DND-41 (cell line): ENCODE measurements around the gene TAF5L.
A peak's percentile ranks its signal among the peaks of the same experiment; 100 is the strongest.

Experiments used
- ATAC-seq: fragments of 200-7000 bp; cut with Tn5 transposase; 3 replicates; pipeline ENCODE4 v1.9.1; 2021; ENCODE audit warnings: low read depth; ENCODE audit not compliant: insufficient read depth
- DNase-seq: peaks from one replicate; pipeline ENCODE4 v3.0.0-alpha.2; 2020
- H2AFZ ChIP-seq: 2 replicates; pipeline ENCODE4 v1.6.0; 2012; ENCODE audit warnings: low read depth, low read length
- H3K27ac ChIP-seq: 2 replicates; pipeline ENCODE4 v1.5.1; 2012; ENCODE audit warnings: low read length, inconsistent platforms
- H3K27me3 ChIP-seq: fragments of 200-600 bp; sonication (generic); 2 replicates; pipeline ENCODE4 v1.6.0; 2012; ENCODE audit warnings: low read length, mild to moderate bottlenecking, inconsistent platforms; ENCODE audit not compliant: insufficient read depth, poor library complexity
- H3K36me3 ChIP-seq: 2 replicates; pipeline ENCODE4 v1.5.1; 2012; ENCODE audit warnings: low read length, inconsistent platforms; ENCODE audit not compliant: insufficient read depth
- H3K4me1 ChIP-seq: 2 replicates; pipeline ENCODE4 v1.5.1; 2012; ENCODE audit warnings: mild to moderate bottlenecking, low read length; ENCODE audit not compliant: insufficient read depth
- H3K4me2 ChIP-seq: 2 replicates; pipeline ENCODE4 v1.6.0; 2012; ENCODE audit warnings: mild to moderate bottlenecking, moderate library complexity, low read length, inconsistent platforms; ENCODE audit not compliant: insufficient read depth
- H3K4me3 ChIP-seq, 2 experiments: fragments of 200-600 bp in 1 of 2; shearing (Covaris generic) in 1 of 2; 2 replicates each; pipeline ENCODE4 v1.5.1; 2012 to 2016; ENCODE audit warnings: inconsistent platforms in 2 of 2, low read length in 2 of 2, mild to moderate bottlenecking in 2 of 2, low read depth in 1 of 2, moderate library complexity in 1 of 2
- H3K79me2 ChIP-seq: 2 replicates; pipeline ENCODE4 v1.6.0; 2012; ENCODE audit warnings: low read length, inconsistent platforms; ENCODE audit not compliant: insufficient read depth
- H3K9ac ChIP-seq: 2 replicates; pipeline ENCODE4 v1.6.0; 2012; ENCODE audit warnings: low read depth, mild to moderate bottlenecking, inconsistent platforms, low read length, moderate library complexity
- H3K9me3 ChIP-seq: 2 replicates; pipeline ENCODE4 v1.5.1; 2012; ENCODE audit warnings: low read length, moderate library complexity, mild to moderate bottlenecking, inconsistent platforms; ENCODE audit not compliant: insufficient read depth, severe bottlenecking
- H4K20me1 ChIP-seq: 2 replicates; pipeline ENCODE4 v1.6.0; 2012; ENCODE audit warnings: low read length; ENCODE audit not compliant: insufficient read depth
- CTCF ChIP-seq: IDR thresholded peaks from 2 replicates; pipeline ENCODE4 v1.5.1; 2012; ENCODE audit warnings: borderline replicate concordance, low read length, moderate library complexity, mild to moderate bottlenecking; ENCODE audit not compliant: poor library complexity, severe bottlenecking; ENCODE audit errors: extremely low read depth
- EZH2 ChIP-seq: IDR thresholded peaks from 3 replicates; pipeline ENCODE4 v1.6.1; 2012; ENCODE audit warnings: borderline replicate concordance, low read depth, mild to moderate bottlenecking, moderate library complexity, low read length, inconsistent platforms; ENCODE audit not compliant: severe bottlenecking

The TAF5L gene

DNA sequence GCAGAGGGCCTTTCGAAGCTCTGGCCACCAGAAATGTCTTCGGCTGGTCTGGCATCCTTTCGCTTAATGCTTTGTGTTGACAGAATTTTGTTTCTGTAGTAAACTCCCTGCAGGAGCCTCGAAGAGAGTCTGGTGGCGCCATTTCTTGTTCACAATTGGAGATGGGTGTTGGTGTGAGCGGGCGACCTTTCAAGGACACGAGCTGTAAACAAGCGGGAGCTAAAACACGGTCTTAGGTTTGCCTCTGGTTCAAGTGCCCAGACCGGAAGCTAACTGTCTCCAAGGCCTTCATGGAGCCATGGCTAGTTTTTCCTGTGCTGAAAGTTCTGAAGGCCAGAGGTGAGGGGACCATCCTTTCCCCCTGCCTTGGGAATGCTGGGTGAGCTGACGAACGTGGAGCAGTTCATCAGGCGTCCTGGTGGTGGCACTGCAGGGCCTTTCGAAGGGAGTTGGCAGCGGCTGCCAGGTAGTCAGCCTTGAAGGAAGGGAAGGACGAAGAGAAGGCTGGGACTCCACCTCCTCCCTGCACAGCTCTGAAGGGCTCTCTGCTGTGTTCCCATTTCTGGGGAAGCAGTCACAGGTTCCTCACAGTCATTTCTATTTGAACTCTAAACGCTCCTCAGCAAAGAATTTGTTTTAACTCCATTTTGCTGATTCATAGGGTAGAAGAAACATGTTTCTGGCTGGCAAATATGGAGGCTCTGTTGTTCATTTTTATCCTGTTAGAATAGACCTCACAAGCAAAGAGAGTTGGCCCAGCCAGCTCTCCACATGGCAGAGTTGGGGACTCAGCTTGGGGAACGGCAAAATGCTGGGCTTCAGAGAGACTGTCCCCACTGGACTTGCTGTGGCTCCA lies 35.3 kb upstream of the TAF5L start:
- no peak overlapping the region for H3K4me3 ChIP-seq
- peaks cover 62% of the 10 kb centered on the region for H3K36me3 ChIP-seq
- H3K27me3 ChIP-seq, result no peaks in the 10 kb centered on the region
- H3K79me2 ChIP-seq, result peaks cover 10% of the 10 kb centered on the region
- H2AFZ ChIP-seq, result no peak overlapping the region
- H4K20me1 ChIP-seq, result no peaks in the 10 kb centered on the region
- H3K9me3 ChIP-seq, result no peaks in the 10 kb centered on the region
- peak overlapping the region; percentile 13 for H3K9ac ChIP-seq
- peak; percentile 85 for DNase-seq
- H3K27ac ChIP-seq, result peak overlapping the region; percentile 77
- no peak overlapping the region for H3K4me2 ChIP-seq
- ATAC-seq, result peak; percentile 89
- peaks cover 45% of the 10 kb centered on the region for H3K4me1 ChIP-seq
- TF ChIP-seq EZH2, result no peak
- peak; percentile 100 for TF ChIP-seq CTCF

DNA sequence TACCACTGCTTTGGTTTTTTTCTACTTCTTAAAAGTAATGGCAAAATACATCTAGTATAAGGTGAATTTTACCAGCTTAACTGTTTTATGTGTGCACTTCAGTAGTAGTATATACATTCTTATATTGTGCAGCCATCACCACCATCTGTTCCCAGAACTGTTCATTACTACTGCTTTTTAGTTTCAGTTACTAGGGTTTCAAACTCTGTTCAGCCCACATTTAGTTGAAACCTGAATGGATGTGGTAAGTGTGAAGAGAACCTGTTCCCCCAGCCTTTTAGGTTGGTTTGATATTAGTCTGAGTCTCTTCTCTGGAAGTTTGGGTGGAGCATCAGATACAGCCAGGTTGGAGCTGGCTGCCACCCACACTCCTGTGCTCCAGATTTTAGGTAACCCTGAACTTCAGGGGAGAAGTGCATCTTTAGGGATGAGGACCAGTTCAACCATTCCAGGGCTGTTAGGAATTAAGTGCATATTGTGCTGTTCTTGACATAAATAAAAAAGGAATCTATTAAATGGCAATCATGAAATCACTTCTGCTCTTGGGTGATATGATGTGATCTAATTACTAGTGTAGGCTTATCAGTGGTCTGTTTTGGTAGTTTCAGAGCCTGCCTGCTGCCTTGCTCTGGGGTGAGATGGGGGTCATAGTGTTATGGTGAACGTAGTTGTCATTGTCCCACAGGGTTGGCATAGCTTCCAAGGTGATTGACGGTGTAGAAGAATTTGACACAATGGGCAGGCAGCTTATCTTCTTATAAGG lies 32.3 kb upstream of the TAF5L start:
- no peak overlapping the region for H3K4me3 ChIP-seq
- ATAC-seq (no peak), DNase-seq (no peak)
- H3K79me2 ChIP-seq, result peaks cover 10% of the 10 kb centered on the region
- peaks cover 25% of the 10 kb centered on the region for H3K4me1 ChIP-seq
- no peaks in the 10 kb centered on the region for H3K27me3 ChIP-seq
- no peak for TF ChIP-seq EZH2
- TF ChIP-seq CTCF, result no peak
- H2AFZ ChIP-seq, result no peak overlapping the region
- H3K9me3 ChIP-seq, result no peaks in the 10 kb centered on the region
- H3K27ac ChIP-seq, result peak overlapping the region; percentile 7; the same call in 1 of the 2 replicates
- H4K20me1 ChIP-seq, result no peaks in the 10 kb centered on the region
- H3K4me2 ChIP-seq, result no peak overlapping the region
- H3K36me3 ChIP-seq, result peaks cover 88% of the 10 kb centered on the region
- H3K9ac ChIP-seq, result no peak overlapping the region

GRCh38 chr1:229655781-229656180 lies 29.9 kb upstream of the TAF5L start:
- no peak overlapping the region for H2AFZ ChIP-seq
- no peaks in the 10 kb centered on the region for H3K27me3 ChIP-seq
- no peak for DNase-seq
- TF ChIP-seq CTCF (no peak), EZH2 (no peak)
- no peaks in the 10 kb centered on the region for H4K20me1 ChIP-seq
- ATAC-seq, result no peak
- H3K27ac ChIP-seq, result no peak overlapping the region
- peaks cover 90% of the 10 kb centered on the region for H3K36me3 ChIP-seq
- no peaks in the 10 kb centered on the region; the same call in none of the 2 replicates for H3K79me2 ChIP-seq
- H3K4me2 ChIP-seq, result no peak overlapping the region
- no peak overlapping the region for H3K9ac ChIP-seq
- H3K4me3 ChIP-seq, result no peak overlapping the region
- peaks cover 1% of the 10 kb centered on the region for H3K4me1 ChIP-seq
- H3K9me3 ChIP-seq, result no peaks in the 10 kb centered on the region
